GM23248 (cell line): ENCODE results near the gene ZNF207. TPM values are rescaled to one million over a fixed set of nuclear protein-coding genes. Genes with fewer than 3 reads are reported as not detected.
"Not testable (repeated sequence)": the region's sequence is repeated elsewhere in the genome, so short reads cannot be mapped to it uniquely, and the experiment has no call there.

Experiments used
- DNase-seq: peaks from one replicate; pipeline ENCODE4 v3.0.0-alpha.2; 2015
- H2AFZ ChIP-seq: fragments of 200-600 bp; sonication (generic); 2 replicates; pipeline ENCODE4 v1.6.1; 2016; ENCODE audit warnings: antibody characterized with exemption
- H3F3A ChIP-seq: fragments of 200-600 bp; sonication (generic); 2 replicates; pipeline ENCODE4 v1.6.1; 2016; ENCODE audit warnings: mild to moderate bottlenecking, antibody characterized with exemption, mixed run types; ENCODE audit not compliant: insufficient read depth
- H3K27ac ChIP-seq: fragments of 200-600 bp; sonication (generic); 2 replicates; pipeline ENCODE4 v1.5.1; 2016; ENCODE audit warnings: mild to moderate bottlenecking
- H3K27me3 ChIP-seq: fragments of 200-600 bp; sonication (generic); replicated peaks from 2 replicates; pipeline ENCODE4 v1.6.1; 2016; ENCODE audit warnings: mild to moderate bottlenecking; ENCODE audit not compliant: insufficient read depth
- H3K36me3 ChIP-seq: fragments of 200-600 bp; sonication (generic); 2 replicates; pipeline ENCODE4 v1.6.1; 2016; ENCODE audit warnings: low read depth, mild to moderate bottlenecking
- H3K4me1 ChIP-seq: fragments of 200-600 bp; sonication (generic); 2 replicates; pipeline ENCODE4 v1.6.1; 2016; ENCODE audit warnings: mild to moderate bottlenecking; ENCODE audit not compliant: insufficient read depth
- H3K4me2 ChIP-seq: fragments of 200-600 bp; sonication (generic); one replicate; pipeline ENCODE4 v1.6.1; 2016; ENCODE audit warnings: mild to moderate bottlenecking; ENCODE audit not compliant: unreplicated experiment
- H3K4me3 ChIP-seq: fragments of 200-600 bp; sonication (generic); 2 replicates; pipeline ENCODE4 v1.5.1; 2016; ENCODE audit warnings: mild to moderate bottlenecking
- H3K79me2 ChIP-seq: fragments of 200-600 bp; sonication (generic); 2 replicates; pipeline ENCODE4 v1.6.1; 2016; ENCODE audit warnings: mild to moderate bottlenecking; ENCODE audit not compliant: insufficient read depth
- H3K9ac ChIP-seq: fragments of 200-600 bp; sonication (generic); 2 replicates; pipeline ENCODE4 v1.6.1; 2016; ENCODE audit warnings: mild to moderate bottlenecking
- H3K9me2 ChIP-seq: fragments of 200-600 bp; sonication (generic); 2 replicates; pipeline ENCODE4 v1.6.1; 2016; ENCODE audit warnings: mixed run types, mild to moderate bottlenecking, moderate library complexity; ENCODE audit not compliant: insufficient read depth
- H3K9me3 ChIP-seq: fragments of 200-600 bp; sonication (generic); one replicate; pipeline ENCODE4 v1.6.1; 2017; ENCODE audit warnings: low read depth
- H4K20me1 ChIP-seq: fragments of 200-600 bp; sonication (generic); 2 replicates; pipeline ENCODE4 v1.6.0; 2016; ENCODE audit not compliant: insufficient read depth
- EZH2 ChIP-seq: fragments of 200-600 bp; sonication (generic); IDR thresholded peaks from 2 replicates; pipeline ENCODE4 v1.6.1; 2018; ENCODE audit warnings: antibody characterized with exemption, mild to moderate bottlenecking; ENCODE audit not compliant: insufficient read depth, poor library complexity, severe bottlenecking
- EZH2phosphoT487 ChIP-seq: fragments of 200-600 bp; sonication (generic); IDR thresholded peaks from 2 replicates; pipeline ENCODE4 v1.6.1; 2018; ENCODE audit warnings: antibody characterized with exemption, moderate library complexity, mild to moderate bottlenecking, low read depth; ENCODE audit not compliant: insufficient read depth
- whole genome bisulfite sequencing, 2 experiments: methylation state at CpG; one replicate each; pipeline ENCODE4 v1.1.6; 2015 to 2017; ENCODE audit warnings: low lambda C conversion rate in 2 of 2, low coverage in 1 of 2; ENCODE audit errors: missing lambda C conversion rate in 2 of 2; 5-methylcytosine and 5-hydroxymethylcytosine counted together
- in situ Hi-C: fragments of 300-500 bp; cut with MboI; formaldehyde crosslinking; loops from 2 replicates; pipeline ENCODE4 v1.15.0; 2020
- polyA plus RNA-seq: library from polyadenylated mRNA; unstranded; fragments of >200 nt; fragmentation: Nextera tagmentation; extraction: Ambion mirVana; gene quantifications from 2 replicates; pipeline ENCODE4 v1.2.1, GENCODE V29; 2016
- total RNA-seq: library from RNA; depleted of rRNA; stranded (reverse); fragments of >200 nt; shearing (Covaris generic); gene quantifications from 2 replicates; pipeline ENCODE4 v1.2.3, GENCODE V29; 2014

Gene ZNF207
- total and polyA plus RNA-seq, 2 experiments from 2014 or later, result 96.8 to 113 TPM

DNA sequence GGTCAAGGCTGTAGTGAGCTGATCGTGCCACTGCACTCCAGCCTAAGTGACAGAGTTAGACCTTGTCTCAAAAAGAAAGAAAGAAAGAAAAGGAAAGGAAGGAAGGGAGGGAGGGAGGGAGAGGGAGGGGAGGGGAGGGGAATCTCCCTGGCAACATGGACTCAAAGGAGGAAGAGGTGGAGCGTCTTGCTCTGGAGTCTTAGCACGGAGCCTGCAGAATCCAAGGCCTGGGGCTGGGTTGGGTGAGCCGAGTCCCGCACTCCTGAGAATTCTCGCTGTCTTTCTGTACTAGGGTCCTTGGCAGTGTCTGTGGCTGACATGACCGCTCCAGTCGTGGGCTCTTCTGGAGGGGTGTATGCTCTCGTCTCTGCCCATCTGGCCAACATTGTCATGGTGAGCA, 44.9 kb upstream of the ZNF207 start:
- Histone ChIP-seq H2AFZ (no peak overlapping the region), H3K9ac (no peak overlapping the region), H3F3A (no peaks in the 10 kb centered on the region), H3K9me2 (no peaks in the 10 kb centered on the region), H4K20me1 (no peaks in the 10 kb centered on the region; the same call in 1 of the 2 replicates), H3K9me3 (no peaks in the 10 kb centered on the region), H3K4me2 (no peak overlapping the region), H3K4me1 (no peaks in the 10 kb centered on the region), H3K4me3 (no peak overlapping the region), H3K79me2 (no peaks in the 10 kb centered on the region), H3K27me3 (no peaks in the 10 kb centered on the region), H3K36me3 (no peaks in the 10 kb centered on the region), H3K27ac (no peak overlapping the region)
- WGBS, 2 experiments, result 76 to 85% methylated on average over 6 to 9 of the region's 9 CpGs
- in situ Hi-C loops, result no loop called here
- TF ChIP-seq EZH2phosphoT487, result no peak
- no peak for TF ChIP-seq EZH2
- DNase-seq, result no peak

DNA sequence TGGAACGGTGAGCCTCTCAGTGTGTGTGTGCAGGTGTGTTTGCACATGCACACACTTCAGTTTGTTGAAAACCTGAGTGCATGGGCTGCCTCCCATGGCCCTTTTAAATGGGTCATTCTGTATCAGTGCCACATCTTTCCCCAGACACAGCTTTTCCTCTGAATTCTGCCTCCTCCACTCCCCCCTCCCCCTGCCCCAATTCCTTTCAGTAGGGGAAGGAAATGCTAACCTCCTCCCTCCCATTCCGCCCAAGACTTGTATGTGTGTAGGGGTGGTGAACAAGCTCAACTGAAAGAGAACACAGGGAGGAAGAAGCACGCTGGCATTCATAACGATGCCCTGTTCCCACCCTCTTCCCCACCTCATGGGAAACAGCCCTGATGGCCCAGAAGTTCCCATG, 42.3 kb upstream of the ZNF207 start:
- Histone ChIP-seq H3K36me3 (no peaks in the 10 kb centered on the region), H2AFZ (no peak overlapping the region), H3K27me3 (no peaks in the 10 kb centered on the region), H3K4me1 (no peaks in the 10 kb centered on the region), H3K27ac (no peak overlapping the region), H3K9ac (no peak overlapping the region), H3K4me3 (no peak overlapping the region), H3K9me2 (no peaks in the 10 kb centered on the region), H4K20me1 (no peaks in the 10 kb centered on the region; the same call in 1 of the 2 replicates), H3K9me3 (no peaks in the 10 kb centered on the region), H3F3A (no peaks in the 10 kb centered on the region), H3K79me2 (no peaks in the 10 kb centered on the region), H3K4me2 (no peak overlapping the region)
- in situ Hi-C loops, result no loop called here
- TF ChIP-seq EZH2 (no peak), EZH2phosphoT487 (no peak)
- no peak for DNase-seq
- WGBS, 2 experiments, result 71 to 77% methylated on average over 4 of the region's 4 CpGs

DNA sequence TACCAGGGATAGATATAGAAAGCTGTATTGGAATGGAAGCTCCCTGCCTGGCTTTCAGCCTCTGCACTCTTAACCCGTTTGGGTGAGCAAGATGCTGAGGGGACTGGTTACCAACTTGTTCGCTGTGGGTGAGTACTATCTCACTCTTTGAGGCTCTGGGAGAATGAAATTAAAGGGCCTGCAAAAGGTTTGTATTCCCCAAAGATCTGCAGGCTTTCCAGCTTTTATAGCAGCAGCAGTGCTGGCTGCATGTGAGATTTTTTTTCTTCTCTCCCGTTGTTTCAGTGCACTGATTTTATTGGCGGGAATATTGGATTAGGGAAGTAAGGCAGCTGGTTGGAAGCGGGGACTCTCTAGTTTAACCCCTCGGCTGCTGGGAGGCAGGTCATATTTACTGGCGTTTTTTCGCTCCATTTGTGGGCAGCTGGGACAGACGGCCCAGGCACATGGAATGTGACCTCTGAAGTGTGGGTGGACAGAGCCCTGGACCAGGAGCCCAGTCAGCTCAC, 38.9 kb upstream of the ZNF207 start:
- 0 out of 2 replicates have a peak overlapping the region, but pooled peaks have one; percentile 46 for H2AFZ ChIP-seq
- H3K4me2 ChIP-seq, result peak overlapping the region; percentile 25
- no peaks in the 10 kb centered on the region for H3K36me3 ChIP-seq
- no peaks in the 10 kb centered on the region for H3F3A ChIP-seq
- H3K9me2 ChIP-seq, result no peaks in the 10 kb centered on the region
- no peak overlapping the region for H3K9ac ChIP-seq
- TF ChIP-seq EZH2phosphoT487 (no peak), EZH2 (no peak)
- H4K20me1 ChIP-seq, result no peaks in the 10 kb centered on the region; the same call in 1 of the 2 replicates
- H3K27me3 ChIP-seq, result no peaks in the 10 kb centered on the region
- H3K4me1 ChIP-seq, result no peaks in the 10 kb centered on the region
- in situ Hi-C loops, result no loop called here
- WGBS, 2 experiments, result 3 to 7% methylated on average over 9 of the region's 9 CpGs
- H3K4me3 ChIP-seq, result peak overlapping the region; percentile 39
- peak; percentile 45 for DNase-seq
- H3K9me3 ChIP-seq, result no peaks in the 10 kb centered on the region
- H3K79me2 ChIP-seq, result no peaks in the 10 kb centered on the region
- H3K27ac ChIP-seq, result no peak overlapping the region

DNA sequence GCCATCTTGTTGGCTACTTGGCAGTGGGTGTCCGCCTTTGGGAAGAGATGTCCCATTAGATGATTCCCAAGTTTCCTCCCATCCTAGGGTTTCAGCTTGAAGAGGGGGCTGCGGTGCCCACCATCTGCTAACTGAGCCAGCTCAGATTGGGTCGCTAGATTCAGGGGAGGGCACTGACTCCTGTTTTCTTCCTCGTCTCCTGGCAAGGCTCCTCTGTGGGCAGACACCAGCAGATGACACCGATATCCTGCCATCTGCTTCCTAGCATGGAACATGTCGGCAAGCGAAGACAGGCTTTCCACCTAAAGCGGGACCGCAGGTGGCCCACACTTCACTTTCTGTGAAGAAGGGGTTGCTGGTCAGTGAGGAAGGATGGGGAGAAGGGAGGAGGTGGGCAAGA, 35.3 kb upstream of the ZNF207 start:
- DNase-seq, result no peak
- Histone ChIP-seq H3F3A (no peaks in the 10 kb centered on the region), H3K9ac (no peak overlapping the region), H3K4me1 (no peaks in the 10 kb centered on the region), H3K36me3 (no peaks in the 10 kb centered on the region), H3K27ac (no peak overlapping the region), H4K20me1 (no peaks in the 10 kb centered on the region), H3K27me3 (no peaks in the 10 kb centered on the region), H3K4me3 (no peak overlapping the region), H3K9me3 (no peaks in the 10 kb centered on the region), H3K9me2 (no peaks in the 10 kb centered on the region), H3K4me2 (no peak overlapping the region), H3K79me2 (no peaks in the 10 kb centered on the region), H2AFZ (no peak overlapping the region)
- in situ Hi-C loops, result no loop called here
- TF ChIP-seq EZH2phosphoT487 (no peak), EZH2 (no peak)
- 76 to 82% methylated on average over 9 of the region's 9 CpGs for WGBS, 2 experiments

DNA sequence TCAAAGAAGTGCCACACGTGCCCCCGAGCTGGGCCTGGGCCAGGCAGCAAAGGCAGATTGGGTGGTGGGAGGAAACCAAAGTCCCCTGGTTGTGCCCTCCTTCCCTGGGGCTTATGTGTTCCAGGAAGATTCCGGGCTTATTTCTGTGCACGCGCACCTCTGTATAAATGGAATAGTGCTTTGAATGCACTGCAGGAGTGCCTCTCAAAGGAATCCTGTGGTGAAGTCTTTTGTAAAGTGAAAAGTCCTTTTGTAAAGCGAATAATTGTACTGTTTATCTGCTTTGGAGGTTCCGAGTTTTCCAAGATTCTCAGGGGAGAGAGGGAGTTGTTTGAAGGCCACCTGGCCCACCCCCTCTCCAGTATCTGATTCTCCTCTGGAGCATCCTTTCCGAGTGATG, 34.8 kb upstream of the ZNF207 start:
- no peak for TF ChIP-seq EZH2
- no peaks in the 10 kb centered on the region for H3F3A ChIP-seq
- no peak for DNase-seq
- in situ Hi-C loops, result no loop called here
- no peaks in the 10 kb centered on the region for H3K4me1 ChIP-seq
- WGBS, 2 experiments, result 74 to 76% methylated on average over 8 of the region's 8 CpGs
- no peaks in the 10 kb centered on the region for H3K9me3 ChIP-seq
- H3K36me3 ChIP-seq, result no peaks in the 10 kb centered on the region
- no peaks in the 10 kb centered on the region for H3K9me2 ChIP-seq
- no peaks in the 10 kb centered on the region for H3K27me3 ChIP-seq
- no peaks in the 10 kb centered on the region for H4K20me1 ChIP-seq
- H3K4me3 ChIP-seq, result no peak overlapping the region
- no peaks in the 10 kb centered on the region for H3K79me2 ChIP-seq
- H2AFZ ChIP-seq, result no peak overlapping the region
- no peak overlapping the region for H3K4me2 ChIP-seq
- no peak overlapping the region for H3K27ac ChIP-seq
- H3K9ac ChIP-seq, result no peak overlapping the region

DNA sequence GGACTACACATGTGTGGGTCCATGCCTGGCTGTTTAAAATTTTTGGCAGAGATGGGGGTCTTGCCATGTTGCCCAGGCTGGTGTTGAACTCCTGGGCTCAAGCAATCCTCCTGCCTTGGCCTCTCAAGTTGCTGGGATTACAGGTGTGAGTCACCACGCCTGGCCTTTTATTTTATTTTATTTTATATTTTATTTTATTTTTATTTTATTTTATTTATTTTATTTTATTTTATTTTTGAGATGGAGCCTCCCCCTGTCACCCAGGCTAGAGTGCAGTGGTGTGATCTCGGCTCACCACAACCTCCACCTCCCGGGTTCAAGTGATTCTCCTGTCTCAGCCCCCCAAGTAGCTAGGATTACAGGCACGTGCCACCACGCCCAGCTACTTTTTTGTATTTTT, 33.3 kb upstream of the ZNF207 start:
- H3K36me3 ChIP-seq, in situ Hi-C loops, H3K27ac ChIP-seq, H4K20me1 ChIP-seq, H3F3A ChIP-seq, H3K9me3 ChIP-seq, H3K9ac ChIP-seq, H3K4me2 ChIP-seq, DNase-seq, H2AFZ ChIP-seq, H3K79me2 ChIP-seq, H3K4me3 ChIP-seq, H3K4me1 ChIP-seq, H3K27me3 ChIP-seq, H3K9me2 ChIP-seq: not testable (repeated sequence)
- 80% methylated on average over 5 of the region's 5 CpGs for WGBS, 2 experiments
